GM19099 (cell line): Measurements from ENCODE around the gene FRAS1.

Source experiments
- POLR2A ChIP-seq: IDR thresholded peaks from 3 replicates; pipeline ENCODE4 v1.6.1; 2011; ENCODE audit warnings: low read depth; ENCODE audit not compliant: insufficient read length; ENCODE audit errors: extremely low read depth

Gene FRAS1

GRCh38 chr4:78205591-78205990, 148.5 kb downstream of the FRAS1 start:
- TF ChIP-seq POLR2A = no peak

GRCh38 chr4:78207541-78207940, 150.4 kb downstream of the FRAS1 start:
- TF ChIP-seq POLR2A = no peak

GRCh38 chr4:78207951-78208350, 150.8 kb downstream of the FRAS1 start:
- TF ChIP-seq POLR2A = no peak

GRCh38 chr4:78210694-78211410, 153.7 kb downstream of the FRAS1 start:
- no peak for TF ChIP-seq POLR2A

DNA sequence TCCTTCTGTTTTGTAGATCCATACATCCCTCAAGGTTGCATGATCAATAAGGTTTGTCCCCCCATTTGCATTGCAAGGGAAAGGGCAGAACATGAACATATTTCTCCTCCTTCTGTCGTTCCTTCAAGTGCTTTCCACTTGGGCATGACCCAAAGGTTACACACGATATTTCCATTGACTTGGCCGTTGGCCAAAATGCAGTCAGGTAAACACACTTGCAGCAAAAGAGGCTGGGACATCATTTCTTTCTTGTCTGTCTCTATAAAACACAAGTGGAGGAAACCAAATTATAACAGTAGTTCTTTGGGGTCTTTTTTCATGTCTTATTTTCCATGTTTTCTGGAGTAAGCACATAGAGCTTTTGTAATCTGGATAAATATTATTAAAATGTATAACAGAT, 156.1 kb downstream of the FRAS1 start:
- TF ChIP-seq POLR2A = no peak

DNA sequence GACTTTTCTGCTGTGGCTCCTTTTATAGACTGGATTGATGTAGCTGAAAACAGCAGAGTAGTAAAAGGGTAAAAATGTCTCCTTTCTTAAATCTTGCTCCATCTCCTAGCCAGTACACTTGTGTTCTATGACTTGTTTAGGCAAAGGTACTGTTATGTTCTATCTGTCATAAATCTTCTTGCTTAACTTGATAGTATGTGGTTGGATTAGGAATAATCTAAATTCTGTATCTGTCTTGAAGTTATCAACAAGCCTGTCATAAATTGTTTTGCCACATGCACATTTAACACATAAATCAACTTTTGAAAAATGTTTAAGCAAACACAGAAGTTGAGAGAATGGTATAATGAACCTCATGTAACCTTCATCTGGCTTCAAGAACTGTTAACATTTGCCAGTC, 157.0 kb downstream of the FRAS1 start:
- no peak for TF ChIP-seq POLR2A

DNA sequence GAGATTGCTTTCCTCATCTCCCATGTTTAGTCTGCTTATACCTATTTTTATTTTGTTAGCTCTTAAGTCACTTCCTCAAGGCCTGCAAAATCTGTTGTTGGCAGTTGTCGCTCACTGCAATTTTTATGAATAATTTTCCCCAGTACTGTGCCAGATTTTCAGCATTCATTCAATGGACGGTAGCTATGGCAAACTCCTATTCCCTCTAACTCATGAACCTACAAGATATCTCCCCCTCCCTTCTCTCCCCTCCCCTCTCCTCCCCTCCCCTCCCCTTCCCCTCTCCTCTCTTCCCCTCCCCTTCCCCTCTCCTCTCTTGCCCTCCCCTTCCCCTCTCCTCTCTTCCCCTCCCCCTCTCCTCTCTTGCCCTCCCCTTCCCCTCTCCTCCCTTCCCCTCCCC, 160.4 kb downstream of the FRAS1 start:
- no peak for TF ChIP-seq POLR2A

GRCh38 chr4:78218260-78218659, 161.1 kb downstream of the FRAS1 start:
- no peak for TF ChIP-seq POLR2A

- no peak for TF ChIP-seq POLR2A
These were observed 162.7 kb downstream of the FRAS1 start for GRCh38 chr4:78219825-78220224.

DNA sequence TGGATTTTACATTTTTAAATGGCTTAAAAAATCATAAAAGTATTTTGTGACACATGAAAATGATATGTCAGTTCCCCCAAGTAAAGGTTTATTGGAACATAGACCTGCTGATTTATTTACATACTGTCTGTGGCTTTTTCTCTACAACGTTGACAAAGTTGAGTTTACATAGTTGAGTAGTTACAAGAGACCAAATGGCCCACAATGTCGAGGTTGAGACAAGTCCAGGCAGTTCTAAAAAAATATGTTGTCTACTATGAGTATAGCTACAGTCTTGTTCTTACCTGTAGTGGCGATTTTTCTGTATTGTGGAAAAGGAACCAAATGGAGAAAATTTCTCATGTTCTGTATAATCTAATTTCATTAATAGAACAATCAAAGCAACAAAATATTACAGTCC, 163.2 kb downstream of the FRAS1 start:
- no peak for TF ChIP-seq POLR2A

- TF ChIP-seq POLR2A = no peak
These were observed 165.6 kb downstream of the FRAS1 start for GRCh38 chr4:78222575-78223186.

DNA sequence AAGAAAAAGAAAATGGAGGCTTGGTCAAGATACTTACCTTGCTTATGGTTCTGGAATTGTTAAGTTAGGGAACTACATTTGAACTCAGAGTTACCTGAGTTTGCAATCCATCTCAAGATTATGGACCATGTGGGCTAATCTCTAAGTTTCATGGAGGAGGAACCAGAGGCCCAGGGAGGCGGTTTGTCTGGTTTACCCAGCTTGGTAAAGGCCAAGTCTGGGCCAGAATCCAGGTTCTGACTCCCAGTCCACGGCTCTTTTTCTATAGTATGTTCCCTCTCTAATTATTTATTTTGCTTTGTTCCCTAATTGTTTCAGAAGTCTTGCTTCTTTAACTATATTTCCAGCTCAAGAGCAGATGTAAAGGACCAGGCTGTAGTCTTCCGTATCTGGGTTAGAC, 168.1 kb downstream of the FRAS1 start:
- no peak for TF ChIP-seq POLR2A

GRCh38 chr4:78226279-78226678, 169.2 kb downstream of the FRAS1 start:
- no peak for TF ChIP-seq POLR2A

GRCh38 chr4:78227411-78228057, 170.4 kb downstream of the FRAS1 start:
- TF ChIP-seq POLR2A = no peak

GRCh38 chr4:78235800-78236199, 178.7 kb downstream of the FRAS1 start:
- no peak for TF ChIP-seq POLR2A

- no peak for TF ChIP-seq POLR2A
These were observed 180.2 kb downstream of the FRAS1 start for GRCh38 chr4:78237360-78237759.
